Epithelial cell of esophagus (primary cell): ENCODE results near the gene TMBIM1.

Experiments
- DNase-seq: peaks from one replicate; pipeline ENCODE4 v3.0.0; 2010; ENCODE audit warnings: low read depth
- H3K4me3 ChIP-seq: 2 replicates; pipeline ENCODE4 v1.5.1; 2011; ENCODE audit warnings: mild to moderate bottlenecking, low read length, control low read depth
- CTCF ChIP-seq: IDR thresholded peaks from 2 replicates; pipeline ENCODE4 v1.5.1; 2011; ENCODE audit warnings: low read depth, mild to moderate bottlenecking, low read length, control low read depth, inconsistent platforms; ENCODE audit not compliant: insufficient read depth; ENCODE audit errors: missing control alignments

TMBIM1 gene

GRCh38 chr2:218230882-218231281, 61.4 kb downstream of the TMBIM1 start:
- peak; percentile 41 for DNase-seq
- H3K4me3 ChIP-seq, result no peak overlapping the region
- TF ChIP-seq CTCF, result peak; percentile 48

GRCh38 chr2:218229851-218230250, 62.5 kb downstream of the TMBIM1 start:
- no peak for TF ChIP-seq CTCF
- no peak overlapping the region for H3K4me3 ChIP-seq
- DNase-seq, result peak; percentile 82

- peak; percentile 86 for DNase-seq
Measured at GRCh38 chr2:218229239-218229638, 63.1 kb downstream of the TMBIM1 start.

GRCh38 chr2:218228366-218229090, 63.8 kb downstream of the TMBIM1 start:
- DNase-seq, result peak; percentile 77
- no peak overlapping the region for H3K4me3 ChIP-seq
- TF ChIP-seq CTCF, result no peak

More at GRCh38 chr2:218229239-218229638, 63.1 kb downstream of the TMBIM1 start:
- no peak for TF ChIP-seq CTCF
- no peak overlapping the region for H3K4me3 ChIP-seq

- DNase-seq, result no peak
- H3K4me3 ChIP-seq, result no peak overlapping the region
- TF ChIP-seq CTCF, result no peak
Measured at GRCh38 chr2:218226903-218227302, 65.4 kb downstream of the TMBIM1 start.
